Lower leg skin (tissue), 3 donors: Measurements from ENCODE around the gene STOM.

Experiments used
- POLR2A ChIP-seq, 2 donors: fragments of 450-650 bp; IDR thresholded peaks; one replicate each; pipeline ENCODE4 v1.6.1; 2016 to 2017; ENCODE audit warnings: antibody characterized with exemption in 2 of 2, mild to moderate bottlenecking in 1 of 2, moderate library complexity in 1 of 2
- TF ChIP-seq, protein P1 (sequence below), 3 donors: fragments of 450-650 bp; IDR thresholded peaks; one replicate each; pipeline ENCODE4 v1.5.1; 2016; ENCODE audit warnings: antibody characterized with exemption in 3 of 3, mild to moderate bottlenecking in 3 of 3, moderate library complexity in 2 of 3

DNA sequence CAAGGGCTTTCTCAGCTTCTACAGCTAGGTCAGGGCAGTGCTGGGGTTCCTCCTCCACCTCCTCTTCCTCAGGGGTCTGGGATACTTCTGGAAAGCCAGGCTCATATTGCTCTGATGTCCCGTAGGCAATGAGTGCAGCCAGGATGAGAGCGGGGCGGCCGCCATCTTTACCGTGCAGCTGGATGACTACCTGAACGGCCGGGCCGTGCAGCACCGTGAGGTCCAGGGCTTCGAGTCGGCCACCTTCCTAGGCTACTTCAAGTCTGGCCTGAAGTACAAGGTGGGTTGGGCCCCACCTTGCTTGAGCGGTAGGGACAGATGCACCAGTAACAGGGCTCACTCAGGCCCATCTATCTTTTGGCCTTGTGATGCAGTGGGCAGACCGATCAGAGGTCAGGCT, 67.3 kb downstream of the STOM start:
- TF ChIP-seq, protein P1, sequence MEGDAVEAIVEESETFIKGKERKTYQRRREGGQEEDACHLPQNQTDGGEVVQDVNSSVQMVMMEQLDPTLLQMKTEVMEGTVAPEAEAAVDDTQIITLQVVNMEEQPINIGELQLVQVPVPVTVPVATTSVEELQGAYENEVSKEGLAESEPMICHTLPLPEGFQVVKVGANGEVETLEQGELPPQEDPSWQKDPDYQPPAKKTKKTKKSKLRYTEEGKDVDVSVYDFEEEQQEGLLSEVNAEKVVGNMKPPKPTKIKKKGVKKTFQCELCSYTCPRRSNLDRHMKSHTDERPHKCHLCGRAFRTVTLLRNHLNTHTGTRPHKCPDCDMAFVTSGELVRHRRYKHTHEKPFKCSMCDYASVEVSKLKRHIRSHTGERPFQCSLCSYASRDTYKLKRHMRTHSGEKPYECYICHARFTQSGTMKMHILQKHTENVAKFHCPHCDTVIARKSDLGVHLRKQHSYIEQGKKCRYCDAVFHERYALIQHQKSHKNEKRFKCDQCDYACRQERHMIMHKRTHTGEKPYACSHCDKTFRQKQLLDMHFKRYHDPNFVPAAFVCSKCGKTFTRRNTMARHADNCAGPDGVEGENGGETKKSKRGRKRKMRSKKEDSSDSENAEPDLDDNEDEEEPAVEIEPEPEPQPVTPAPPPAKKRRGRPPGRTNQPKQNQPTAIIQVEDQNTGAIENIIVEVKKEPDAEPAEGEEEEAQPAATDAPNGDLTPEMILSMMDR (IDR thresholded peaks at IDR 0.05) = no peak
- TF ChIP-seq POLR2A (IDR thresholded peaks at IDR 0.05) = no peak
